ENCODE data around the gene GARIN5B. TPM values are rescaled to one million over a fixed set of nuclear protein-coding genes. Genes with fewer than 3 reads are reported as not detected.

Gene GARIN5B
- total and polyA plus RNA-seq, 2 of the 13 experiments (the other 11 are each of a cell fraction or from before 2014, with no cell fraction given) = not detected

GRCh38 chr19:55384920-55385723 is 22.1 kb upstream of the GARIN5B start (continued):
- TF ChIP-seq ZNF687 (CRISPR knock-in tag; IDR thresholded peaks at IDR 0.05) = peak; percentile 75
- TF ChIP-seq ZNF646 (CRISPR knock-in tag; IDR thresholded peaks at IDR 0.05) = no peak
- 0 out of 2 replicates have a peak, but pooled peaks have one; percentile 11 for TF ChIP-seq ZSCAN9 (CRISPR knock-in tag; IDR thresholded peaks at IDR 0.05; ENCODE audit: borderline replicate concordance)
- peak; percentile 64; the same call in 1 of the 2 replicates for TF ChIP-seq ZNF891 (CRISPR knock-in tag; IDR thresholded peaks at IDR 0.05)
- TF ChIP-seq TIGD3 (CRISPR knock-in tag; IDR thresholded peaks at IDR 0.05; ENCODE audit: borderline replicate concordance) = no peak
- TF ChIP-seq USF2 (IDR thresholded peaks at IDR 0.05; ENCODE audit: low read depth, low read length) = no peak
- no peak for TF ChIP-seq USF2 (CRISPR knock-in tag; IDR thresholded peaks at IDR 0.05; ENCODE audit: borderline replicate concordance)
- TF ChIP-seq ZNF670 (CRISPR knock-in tag; IDR thresholded peaks at IDR 0.05; ENCODE audit: borderline replicate concordance) = no peak
- TF ChIP-seq ZNF746 (CRISPR knock-in tag; IDR thresholded peaks at IDR 0.05) = 0 out of 2 replicates have a peak, but pooled peaks have one; percentile 13
- no peak for TF ChIP-seq ZNF414 (CRISPR knock-in tag; IDR thresholded peaks at IDR 0.05)
- no peak for TF ChIP-seq THAP11 (CRISPR knock-in tag; IDR thresholded peaks at IDR 0.05)
